COLO829 (cell line): ENCODE measurements around the gene ZNF311.
"Not testable (repeated sequence)": the region's sequence is repeated elsewhere in the genome, so short reads cannot be mapped to it uniquely, and the experiment has no call there.

Source experiments
- DNase-seq: peaks from one replicate; pipeline ENCODE4 v3.0.0; 2012; ENCODE audit warnings: low spot score

Gene ZNF311

GRCh38 chr6:28953039-28953584 is 52.0 kb downstream of the ZNF311 start:
- DNase-seq: peak; percentile 88

DNA sequence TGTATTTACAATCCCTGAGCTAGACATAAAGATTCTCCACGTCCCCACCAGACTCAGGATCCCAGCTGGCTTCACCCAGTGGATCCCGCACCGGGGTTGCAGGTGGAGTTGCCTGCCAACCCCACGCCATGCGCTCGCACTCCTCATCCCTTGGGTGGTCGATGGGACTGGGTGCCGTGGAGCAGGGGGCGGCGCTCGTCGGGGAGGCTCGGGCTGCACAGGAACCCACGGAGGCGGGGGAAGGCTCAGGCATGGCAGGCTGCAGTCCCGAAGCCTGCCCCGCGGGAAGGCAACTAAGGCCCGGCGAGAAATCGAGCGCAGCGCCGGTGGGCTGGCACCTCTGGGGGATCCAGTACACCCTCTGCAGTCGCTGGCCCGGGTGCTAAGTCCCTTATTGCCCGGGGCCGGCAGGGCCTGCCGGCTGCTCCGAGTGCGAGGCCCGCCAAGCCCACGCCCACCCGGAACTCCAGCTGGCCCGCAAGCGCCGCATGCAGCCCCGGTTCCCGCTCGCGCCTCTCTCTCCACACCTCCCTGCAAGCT is 55.4 kb downstream of the ZNF311 start:
- DNase-seq: not testable (repeated sequence)

GRCh38 chr6:28948782-28949486 is 56.2 kb downstream of the ZNF311 start:
- DNase-seq: no peak

GRCh38 chr6:28947831-28948270 is 57.3 kb downstream of the ZNF311 start:
- DNase-seq: no peak

- DNase-seq: no peak
Measured at GRCh38 chr6:28947067-28947765, 57.9 kb downstream of the ZNF311 start.

GRCh38 chr6:28945349-28945748 is 59.8 kb downstream of the ZNF311 start:
- no peak for DNase-seq
